ENCODE data around the gene ADISSP.

ADISSP gene

DNA sequence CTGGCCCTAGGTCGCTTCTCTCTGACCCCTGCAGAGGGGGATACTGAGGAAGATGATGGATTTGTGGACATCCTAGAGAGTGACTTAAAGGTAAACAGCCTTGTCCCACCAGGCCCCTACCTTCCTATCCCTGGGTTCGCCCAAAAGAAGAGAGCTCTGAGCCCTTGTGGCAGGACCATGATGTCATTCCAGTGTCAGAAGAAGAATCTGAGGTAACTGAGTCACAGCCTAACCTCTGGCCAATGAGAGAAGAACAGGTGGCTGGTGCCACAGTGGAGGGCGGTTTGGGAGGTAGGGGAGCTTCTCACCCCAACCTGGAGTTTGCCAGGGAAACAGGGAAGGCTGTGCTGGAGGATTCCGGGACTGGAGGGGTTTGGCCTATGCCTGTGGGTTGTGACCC is 33.7 kb upstream of the ADISSP start (continued):
- TF ChIP-seq, protein P1, sequence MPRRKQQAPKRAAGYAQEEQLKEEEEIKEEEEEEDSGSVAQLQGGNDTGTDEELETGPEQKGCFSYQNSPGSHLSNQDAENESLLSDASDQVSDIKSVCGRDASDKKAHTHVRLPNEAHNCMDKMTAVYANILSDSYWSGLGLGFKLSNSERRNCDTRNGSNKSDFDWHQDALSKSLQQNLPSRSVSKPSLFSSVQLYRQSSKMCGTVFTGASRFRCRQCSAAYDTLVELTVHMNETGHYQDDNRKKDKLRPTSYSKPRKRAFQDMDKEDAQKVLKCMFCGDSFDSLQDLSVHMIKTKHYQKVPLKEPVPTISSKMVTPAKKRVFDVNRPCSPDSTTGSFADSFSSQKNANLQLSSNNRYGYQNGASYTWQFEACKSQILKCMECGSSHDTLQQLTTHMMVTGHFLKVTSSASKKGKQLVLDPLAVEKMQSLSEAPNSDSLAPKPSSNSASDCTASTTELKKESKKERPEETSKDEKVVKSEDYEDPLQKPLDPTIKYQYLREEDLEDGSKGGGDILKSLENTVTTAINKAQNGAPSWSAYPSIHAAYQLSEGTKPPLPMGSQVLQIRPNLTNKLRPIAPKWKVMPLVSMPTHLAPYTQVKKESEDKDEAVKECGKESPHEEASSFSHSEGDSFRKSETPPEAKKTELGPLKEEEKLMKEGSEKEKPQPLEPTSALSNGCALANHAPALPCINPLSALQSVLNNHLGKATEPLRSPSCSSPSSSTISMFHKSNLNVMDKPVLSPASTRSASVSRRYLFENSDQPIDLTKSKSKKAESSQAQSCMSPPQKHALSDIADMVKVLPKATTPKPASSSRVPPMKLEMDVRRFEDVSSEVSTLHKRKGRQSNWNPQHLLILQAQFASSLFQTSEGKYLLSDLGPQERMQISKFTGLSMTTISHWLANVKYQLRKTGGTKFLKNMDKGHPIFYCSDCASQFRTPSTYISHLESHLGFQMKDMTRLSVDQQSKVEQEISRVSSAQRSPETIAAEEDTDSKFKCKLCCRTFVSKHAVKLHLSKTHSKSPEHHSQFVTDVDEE (CRISPR knock-in tag; IDR thresholded peaks at IDR 0.05) = no peak
- TF ChIP-seq ZNF565 (CRISPR knock-in tag; conservative IDR thresholded peaks at IDR 0.05; ENCODE audit: low read depth) = no peak
- TF ChIP-seq, protein P2, sequence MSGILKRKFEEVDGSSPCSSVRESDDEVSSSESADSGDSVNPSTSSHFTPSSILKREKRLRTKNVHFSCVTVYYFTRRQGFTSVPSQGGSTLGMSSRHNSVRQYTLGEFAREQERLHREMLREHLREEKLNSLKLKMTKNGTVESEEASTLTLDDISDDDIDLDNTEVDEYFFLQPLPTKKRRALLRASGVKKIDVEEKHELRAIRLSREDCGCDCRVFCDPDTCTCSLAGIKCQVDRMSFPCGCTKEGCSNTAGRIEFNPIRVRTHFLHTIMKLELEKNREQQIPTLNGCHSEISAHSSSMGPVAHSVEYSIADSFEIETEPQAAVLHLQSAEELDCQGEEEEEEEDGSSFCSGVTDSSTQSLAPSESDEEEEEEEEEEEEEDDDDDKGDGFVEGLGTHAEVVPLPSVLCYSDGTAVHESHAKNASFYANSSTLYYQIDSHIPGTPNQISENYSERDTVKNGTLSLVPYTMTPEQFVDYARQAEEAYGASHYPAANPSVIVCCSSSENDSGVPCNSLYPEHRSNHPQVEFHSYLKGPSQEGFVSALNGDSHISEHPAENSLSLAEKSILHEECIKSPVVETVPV (CRISPR knock-in tag; IDR thresholded peaks at IDR 0.05) = no peak

DNA sequence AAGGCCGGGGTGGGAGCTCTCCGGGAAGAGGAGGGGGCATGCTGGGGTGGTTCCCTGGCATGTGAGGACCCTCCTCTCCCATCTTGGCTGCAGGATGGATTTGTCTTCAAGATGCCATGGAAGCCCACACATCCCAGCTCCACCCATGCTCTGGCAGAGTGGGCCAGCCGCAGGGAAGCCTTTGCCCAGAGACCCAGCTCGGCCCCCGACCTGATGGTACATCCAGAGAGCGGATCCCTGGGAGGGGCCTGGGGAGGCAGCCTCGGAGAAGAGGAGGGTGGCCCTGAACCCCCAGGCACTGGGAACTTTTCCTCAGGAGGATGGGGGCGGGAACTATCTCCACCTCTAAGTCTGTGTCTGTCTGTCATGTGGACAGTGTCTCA is 33.3 kb upstream of the ADISSP start:
- no peak for ATAC-seq
- no peak for TF ChIP-seq TCF4 (CRISPR knock-in tag; IDR thresholded peaks at IDR 0.05; ENCODE audit: borderline replicate concordance)
- no peak for TF ChIP-seq ZNF8 (CRISPR knock-in tag; IDR thresholded peaks at IDR 0.05)
- no peak for TF ChIP-seq ZFP30 (CRISPR knock-in tag; IDR thresholded peaks at IDR 0.05)
- no peak for TF ChIP-seq ZFP3 (CRISPR knock-in tag; IDR thresholded peaks at IDR 0.05)
- no peak for TF ChIP-seq CSDC2 (CRISPR knock-in tag; IDR thresholded peaks at IDR 0.05)
- TF ChIP-seq ISL1 (CRISPR knock-in tag; IDR thresholded peaks at IDR 0.05) = no peak
- TF ChIP-seq, protein P2 (CRISPR knock-in tag; IDR thresholded peaks at IDR 0.05) = no peak

DNA sequence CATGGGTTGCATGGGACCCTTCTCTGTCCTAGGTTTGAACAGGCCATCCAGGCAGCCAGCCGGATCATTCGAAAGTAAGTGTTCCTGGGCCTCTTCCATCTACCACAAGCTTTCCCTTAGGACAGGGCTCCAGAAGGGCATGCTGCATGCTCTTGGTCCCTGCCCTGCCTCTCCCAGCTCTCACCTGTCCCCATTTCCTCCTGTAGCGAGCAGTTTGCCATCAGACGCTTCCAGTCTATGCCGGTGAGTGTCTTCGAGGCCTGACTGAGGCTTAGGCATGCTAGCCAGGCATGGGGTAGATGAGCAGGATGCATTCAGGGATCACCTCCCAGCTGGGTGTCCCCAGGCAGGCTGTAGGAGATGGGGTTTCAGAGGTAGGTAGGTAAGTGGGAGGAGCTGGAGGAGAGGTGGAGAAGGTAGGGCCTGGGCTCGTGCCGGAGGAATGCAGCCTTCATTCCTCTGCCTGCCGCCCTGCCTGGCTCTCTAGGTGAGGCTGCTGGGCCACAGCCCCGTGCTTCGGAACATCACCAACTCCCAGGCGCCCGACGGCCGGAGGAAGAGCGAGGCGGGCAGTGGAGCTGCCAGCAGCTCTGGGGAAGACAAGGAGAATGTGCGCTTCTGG is 32.8 kb upstream of the ADISSP start:
- ATAC-seq = no peak
- TF ChIP-seq ZFP3 (CRISPR knock-in tag; IDR thresholded peaks at IDR 0.05) (no peak), ARNTL (CRISPR knock-in tag; IDR thresholded peaks at IDR 0.05; ENCODE audit: borderline replicate concordance, low read depth) (no peak), ZNF70 (CRISPR knock-in tag; IDR thresholded peaks at IDR 0.05) (no peak), GLIS3 (CRISPR knock-in tag; IDR thresholded peaks at IDR 0.05) (no peak)
- TF ChIP-seq, protein P3, sequence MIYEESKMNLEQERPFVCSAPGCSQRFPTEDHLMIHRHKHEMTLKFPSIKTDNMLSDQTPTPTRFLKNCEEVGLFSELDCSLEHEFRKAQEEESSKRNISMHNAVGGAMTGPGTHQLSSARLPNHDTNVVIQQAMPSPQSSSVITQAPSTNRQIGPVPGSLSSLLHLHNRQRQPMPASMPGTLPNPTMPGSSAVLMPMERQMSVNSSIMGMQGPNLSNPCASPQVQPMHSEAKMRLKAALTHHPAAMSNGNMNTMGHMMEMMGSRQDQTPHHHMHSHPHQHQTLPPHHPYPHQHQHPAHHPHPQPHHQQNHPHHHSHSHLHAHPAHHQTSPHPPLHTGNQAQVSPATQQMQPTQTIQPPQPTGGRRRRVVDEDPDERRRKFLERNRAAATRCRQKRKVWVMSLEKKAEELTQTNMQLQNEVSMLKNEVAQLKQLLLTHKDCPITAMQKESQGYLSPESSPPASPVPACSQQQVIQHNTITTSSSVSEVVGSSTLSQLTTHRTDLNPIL (CRISPR knock-in tag; IDR thresholded peaks at IDR 0.05; ENCODE audit: low read depth) = no peak
- TF ChIP-seq, protein P4, sequence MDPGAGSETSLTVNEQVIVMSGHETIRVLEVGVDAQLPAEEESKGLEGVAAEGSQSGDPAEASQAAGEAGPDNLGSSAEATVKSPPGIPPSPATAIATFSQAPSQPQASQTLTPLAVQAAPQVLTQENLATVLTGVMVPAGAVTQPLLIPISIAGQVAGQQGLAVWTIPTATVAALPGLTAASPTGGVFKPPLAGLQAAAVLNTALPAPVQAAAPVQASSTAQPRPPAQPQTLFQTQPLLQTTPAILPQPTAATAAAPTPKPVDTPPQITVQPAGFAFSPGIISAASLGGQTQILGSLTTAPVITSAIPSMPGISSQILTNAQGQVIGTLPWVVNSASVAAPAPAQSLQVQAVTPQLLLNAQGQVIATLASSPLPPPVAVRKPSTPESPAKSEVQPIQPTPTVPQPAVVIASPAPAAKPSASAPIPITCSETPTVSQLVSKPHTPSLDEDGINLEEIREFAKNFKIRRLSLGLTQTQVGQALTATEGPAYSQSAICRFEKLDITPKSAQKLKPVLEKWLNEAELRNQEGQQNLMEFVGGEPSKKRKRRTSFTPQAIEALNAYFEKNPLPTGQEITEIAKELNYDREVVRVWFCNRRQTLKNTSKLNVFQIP (CRISPR knock-in tag; IDR thresholded peaks at IDR 0.05; ENCODE audit: borderline replicate concordance, low read depth) = no peak
- TF ChIP-seq, protein P1 (CRISPR knock-in tag; IDR thresholded peaks at IDR 0.05) = no peak

DNA sequence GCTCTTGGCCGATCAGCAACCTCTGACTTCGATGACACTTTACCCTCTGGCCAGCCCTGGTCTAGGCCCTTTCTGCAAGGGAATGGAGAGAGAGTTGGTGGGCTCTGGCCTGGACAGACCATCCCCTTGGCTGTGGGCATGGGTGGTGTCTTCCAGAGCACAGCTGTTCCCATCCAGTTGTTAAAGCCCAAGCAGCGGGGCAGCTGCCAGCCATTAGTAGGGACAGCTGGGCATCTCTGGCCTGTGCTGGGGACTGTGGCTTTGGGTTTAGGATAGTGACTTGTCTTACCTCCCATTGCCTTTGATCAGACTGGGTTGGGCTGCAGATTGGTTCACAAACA is 31.3 kb upstream of the ADISSP start:
- ATAC-seq = no peak
- TF ChIP-seq, protein P1 (CRISPR knock-in tag; IDR thresholded peaks at IDR 0.05) = no peak
- TF ChIP-seq ZNF565 (CRISPR knock-in tag; conservative IDR thresholded peaks at IDR 0.05; ENCODE audit: low read depth) (no peak), ISL1 (CRISPR knock-in tag; IDR thresholded peaks at IDR 0.05) (no peak), CSDC2 (CRISPR knock-in tag; IDR thresholded peaks at IDR 0.05) (no peak), ZFP3 (CRISPR knock-in tag; IDR thresholded peaks at IDR 0.05) (no peak), ZFP30 (CRISPR knock-in tag; IDR thresholded peaks at IDR 0.05) (no peak), ZNF70 (CRISPR knock-in tag; IDR thresholded peaks at IDR 0.05) (no peak), OSR1 (CRISPR knock-in tag; IDR thresholded peaks at IDR 0.05) (no peak), ARNTL (CRISPR knock-in tag; IDR thresholded peaks at IDR 0.05; ENCODE audit: borderline replicate concordance, low read depth) (no peak), SNAI2 (CRISPR knock-in tag; IDR thresholded peaks at IDR 0.05) (no peak)
- TF ChIP-seq, protein P4 (CRISPR knock-in tag; IDR thresholded peaks at IDR 0.05; ENCODE audit: borderline replicate concordance, low read depth) = no peak
